ENCODE results near the gene HES6. TPM values are rescaled to one million over a fixed set of nuclear protein-coding genes. Genes with fewer than 3 reads are reported as not detected.

HES6 gene
- total and polyA plus RNA-seq, 2 experiments from 2014 or later, result 38.8 to 76.3 TPM

- TF ChIP-seq ZNF462 (CRISPR knock-in tag; IDR thresholded peaks at IDR 0.05), result no peak
- peak; percentile 38 for TF ChIP-seq EZH2 (IDR thresholded peaks at IDR 0.05; ENCODE audit: low read depth, unreplicated experiment)
- no peak for TF ChIP-seq CREB1 (CRISPR knock-in tag; IDR thresholded peaks at IDR 0.05; ENCODE audit: low read depth)
- TF ChIP-seq ETS1 (IDR thresholded peaks at IDR 0.05), result no peak
- TF ChIP-seq POLR2AphosphoS5 (IDR thresholded peaks at IDR 0.05; ENCODE audit: low read depth), result peak; percentile 73
- TF ChIP-seq CTCF (conservative IDR thresholded peaks at IDR 0.05; ENCODE audit: low read depth in 2 of 2), result no peak
- TF ChIP-seq REST (IDR thresholded peaks at IDR 0.05; ENCODE audit: unreplicated experiment), result no peak
- no peak for TF ChIP-seq NANOG (IDR thresholded peaks at IDR 0.05; ENCODE audit: borderline replicate concordance)
- no peak for TF ChIP-seq ZNF114 (CRISPR knock-in tag; IDR thresholded peaks at IDR 0.05)
These were observed 36.5 kb downstream of the HES6 start, which contains the start of gene ILKAP (continued) for GRCh38 chr2:238203094-238203972.

All from GM23338 (cell line).